GM21619 (cell line): Measurements from ENCODE around the gene PSMD2.
A peak's percentile ranks its signal among the peaks of the same experiment; 100 is the strongest.

Source experiments
- ATAC-seq: cut with Tn5 transposase; IDR thresholded peaks from one replicate; pipeline ENCODE4 v1.9.1; 2021; ENCODE audit not compliant: unreplicated experiment

The PSMD2 gene

DNA sequence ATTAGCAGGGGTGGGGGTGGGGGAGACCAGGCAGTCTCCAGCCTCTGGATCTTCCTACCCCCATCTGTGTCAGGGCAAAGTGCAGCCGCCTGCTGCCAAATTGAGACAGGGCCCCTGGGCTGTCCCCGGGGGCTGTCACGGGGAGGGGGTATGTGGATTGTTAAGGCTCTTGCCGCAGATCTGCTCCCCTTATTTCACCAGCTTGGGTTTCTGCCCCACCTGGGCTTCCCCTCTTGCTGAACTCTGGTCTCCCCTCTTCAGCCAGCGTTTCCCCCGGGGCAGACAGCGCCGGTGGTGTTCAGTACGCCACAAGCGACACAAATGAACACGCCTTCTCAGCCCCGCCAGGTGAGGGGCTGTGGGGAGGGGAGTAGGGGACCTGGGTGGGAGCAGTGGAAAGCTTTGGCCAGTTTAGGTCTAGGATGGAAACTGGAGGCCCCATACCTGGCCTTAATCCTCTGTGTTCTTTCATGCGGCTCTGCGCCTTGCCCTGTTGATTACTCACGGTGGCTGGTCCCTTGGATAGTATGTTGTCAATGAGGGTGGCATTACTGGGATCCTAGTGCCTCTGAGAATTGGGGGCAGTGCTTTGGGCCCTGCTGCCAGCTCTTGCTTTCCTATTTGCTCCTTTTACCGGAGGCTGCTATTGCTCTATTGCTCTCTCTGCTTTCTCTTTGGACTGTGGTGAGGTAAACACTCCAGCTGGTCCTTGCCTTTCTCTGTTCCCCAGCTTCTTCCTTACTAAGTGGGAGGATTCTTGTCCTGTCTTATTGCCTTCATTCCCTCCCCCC, 17.0 kb downstream of the PSMD2 start:
- no peak for ATAC-seq

DNA sequence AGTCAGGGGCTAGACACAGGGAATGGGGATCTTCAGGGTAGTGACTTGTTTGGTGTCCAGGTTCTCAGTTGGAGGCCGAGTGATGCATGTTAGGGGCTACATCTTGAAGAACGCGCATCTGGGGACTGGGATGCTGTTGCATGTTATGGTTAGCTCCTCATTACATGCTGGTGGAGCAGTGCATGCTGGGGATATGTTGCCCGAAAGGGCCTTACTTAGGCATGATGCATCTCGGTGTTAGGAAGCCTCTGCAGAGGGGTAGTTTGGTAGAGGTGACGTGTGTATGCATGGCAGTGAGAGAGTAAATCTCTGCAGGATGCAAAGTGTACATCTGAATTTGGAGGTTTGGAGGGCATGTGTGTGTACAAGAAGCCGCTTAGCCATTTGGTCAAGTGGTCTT, 17.8 kb downstream of the PSMD2 start:
- ATAC-seq = no peak

DNA sequence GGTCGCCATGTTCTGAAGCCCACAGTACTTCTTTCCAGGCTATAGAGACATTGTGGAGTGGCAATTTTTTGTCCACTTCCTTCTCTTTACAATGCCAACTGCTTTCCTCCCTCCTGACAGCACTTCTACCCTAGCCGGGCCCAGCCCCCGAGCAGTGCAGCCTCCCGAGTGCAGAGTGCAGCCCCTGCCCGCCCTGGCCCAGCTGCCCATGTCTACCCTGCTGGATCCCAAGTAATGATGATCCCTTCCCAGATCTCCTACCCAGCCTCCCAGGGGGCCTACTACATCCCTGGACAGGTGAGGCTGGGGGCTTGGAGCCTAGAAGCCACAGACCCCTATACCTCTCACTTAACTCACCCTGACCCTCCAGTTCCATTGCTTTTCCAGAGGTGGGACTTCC, 18.2 kb downstream of the PSMD2 start:
- ATAC-seq = no peak

DNA sequence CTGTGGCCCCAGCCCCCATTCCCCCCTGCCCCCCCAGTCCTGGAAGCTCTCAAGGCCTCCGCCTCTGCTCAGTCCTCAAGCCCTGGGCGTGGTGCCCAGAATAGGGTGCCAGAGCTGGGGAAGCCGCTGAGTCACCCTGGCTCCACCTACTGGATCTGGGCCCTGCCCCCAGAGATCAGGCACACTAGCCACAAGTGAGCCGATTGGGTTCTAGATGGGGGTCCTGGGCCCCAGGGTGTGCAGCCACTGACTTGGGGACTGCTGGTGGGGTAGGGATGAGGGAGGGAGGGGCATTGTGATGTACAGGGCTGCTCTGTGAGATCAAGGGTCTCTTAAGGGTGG, 21.0 kb downstream of the PSMD2 start:
- no peak for ATAC-seq

DNA sequence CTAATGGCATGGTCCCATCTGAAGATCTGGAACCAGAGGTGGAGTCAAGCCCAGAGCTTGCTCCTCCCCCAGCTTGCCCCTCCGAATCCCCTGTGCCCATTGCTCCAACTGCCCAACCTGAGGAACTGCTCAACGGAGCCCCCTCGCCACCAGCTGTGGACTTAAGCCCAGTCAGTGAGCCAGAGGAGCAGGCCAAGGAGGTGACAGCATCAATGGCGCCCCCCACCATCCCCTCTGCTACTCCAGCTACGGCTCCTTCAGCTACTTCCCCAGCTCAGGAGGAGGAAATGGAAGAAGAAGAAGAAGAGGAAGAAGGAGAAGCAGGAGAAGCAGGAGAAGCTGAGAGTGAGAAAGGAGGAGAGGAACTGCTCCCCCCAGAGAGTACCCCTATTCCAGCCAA, 22.6 kb downstream of the PSMD2 start:
- ATAC-seq = no peak

DNA sequence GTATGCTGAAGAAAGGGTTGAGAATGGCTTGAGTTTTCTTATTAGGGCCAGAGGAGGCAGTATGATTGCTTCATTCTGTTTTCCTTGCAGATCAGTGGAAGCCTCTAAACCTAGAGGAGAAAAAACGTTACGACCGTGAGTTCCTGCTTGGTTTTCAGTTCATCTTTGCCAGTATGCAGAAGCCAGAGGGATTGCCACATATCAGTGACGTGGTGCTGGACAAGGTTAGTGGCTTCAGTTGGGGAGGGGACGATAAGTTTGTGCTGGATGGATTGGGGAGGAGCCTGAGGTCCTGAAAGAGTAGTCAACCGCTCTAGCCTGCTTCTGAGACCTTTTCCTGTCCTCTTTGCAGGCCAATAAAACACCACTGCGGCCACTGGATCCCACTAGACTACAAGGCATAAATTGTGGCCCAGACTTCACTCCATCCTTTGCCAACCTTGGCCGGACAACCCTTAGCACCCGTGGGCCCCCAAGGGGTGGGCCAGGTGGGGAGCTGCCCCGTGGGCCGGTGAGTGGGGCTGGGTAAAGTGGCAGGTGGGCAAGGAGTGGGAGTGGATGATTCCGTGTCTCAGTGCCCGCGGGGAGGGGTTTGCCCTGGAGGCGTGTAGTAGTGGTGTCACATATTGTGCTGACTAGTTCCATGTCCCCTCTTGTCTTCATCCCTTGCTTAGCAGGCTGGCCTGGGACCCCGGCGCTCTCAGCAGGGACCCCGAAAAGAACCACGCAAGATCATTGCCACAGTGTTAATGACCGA, 23.9 kb downstream of the PSMD2 start:
- ATAC-seq = no peak

DNA sequence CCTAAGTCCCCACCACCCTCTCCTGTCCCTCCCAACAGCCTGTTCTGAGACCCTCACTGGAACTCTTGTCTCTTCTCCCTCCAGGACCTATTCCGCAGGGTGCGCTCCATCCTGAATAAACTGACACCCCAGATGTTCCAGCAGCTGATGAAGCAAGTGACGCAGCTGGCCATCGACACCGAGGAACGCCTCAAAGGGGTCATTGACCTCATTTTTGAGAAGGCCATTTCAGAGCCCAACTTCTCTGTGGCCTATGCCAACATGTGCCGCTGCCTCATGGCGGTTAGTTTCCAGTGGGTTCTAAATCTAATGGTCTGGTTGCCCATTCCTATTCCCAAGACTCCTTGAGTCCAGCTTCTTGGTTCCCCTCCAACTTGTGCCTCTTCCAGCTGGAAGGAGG, 24.7 kb downstream of the PSMD2 start:
- no peak for ATAC-seq

DNA sequence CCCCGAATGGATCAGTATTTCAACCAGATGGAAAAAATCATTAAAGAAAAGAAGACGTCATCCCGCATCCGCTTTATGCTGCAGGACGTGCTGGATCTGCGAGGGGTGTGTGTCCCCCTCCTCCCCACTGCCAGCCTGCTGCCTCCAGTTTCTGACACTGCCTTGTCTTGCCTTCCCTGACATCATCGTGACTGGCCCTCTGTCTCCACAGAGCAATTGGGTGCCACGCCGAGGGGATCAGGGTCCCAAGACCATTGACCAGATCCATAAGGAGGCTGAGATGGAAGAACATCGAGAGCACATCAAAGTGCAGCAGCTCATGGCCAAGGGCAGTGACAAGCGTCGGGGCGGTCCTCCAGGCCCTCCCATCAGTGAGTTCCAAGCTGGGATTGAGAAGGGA, 26.2 kb downstream of the PSMD2 start:
- ATAC-seq = no peak

DNA sequence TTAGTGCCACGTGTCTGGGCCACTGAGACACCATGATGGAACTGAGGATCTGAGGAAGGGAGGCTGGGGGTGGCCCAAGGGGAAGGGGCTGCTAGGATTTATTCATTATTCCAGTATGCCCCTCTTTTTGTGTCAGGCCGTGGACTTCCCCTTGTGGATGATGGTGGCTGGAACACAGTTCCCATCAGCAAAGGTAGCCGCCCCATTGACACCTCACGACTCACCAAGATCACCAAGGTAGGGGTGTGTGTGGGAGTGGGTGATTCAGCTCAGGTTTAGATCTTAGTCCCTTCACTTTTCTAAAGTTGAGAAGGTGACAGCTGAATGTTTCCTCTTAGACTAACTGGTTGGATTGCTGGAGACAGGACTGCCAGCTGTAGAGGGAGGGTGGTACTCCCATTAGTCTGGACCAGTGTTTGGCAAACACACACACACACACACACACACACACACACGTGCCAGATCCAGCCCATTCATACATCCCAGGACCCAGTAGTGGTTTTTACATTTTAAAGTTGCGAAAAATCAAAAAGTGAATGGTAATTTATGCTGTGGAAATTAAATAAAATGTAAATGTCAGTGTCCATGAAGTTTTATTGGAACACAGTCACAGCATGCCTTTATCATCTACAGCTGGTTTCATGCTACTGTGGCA, 26.8 kb downstream of the PSMD2 start:
- ATAC-seq = no peak

DNA sequence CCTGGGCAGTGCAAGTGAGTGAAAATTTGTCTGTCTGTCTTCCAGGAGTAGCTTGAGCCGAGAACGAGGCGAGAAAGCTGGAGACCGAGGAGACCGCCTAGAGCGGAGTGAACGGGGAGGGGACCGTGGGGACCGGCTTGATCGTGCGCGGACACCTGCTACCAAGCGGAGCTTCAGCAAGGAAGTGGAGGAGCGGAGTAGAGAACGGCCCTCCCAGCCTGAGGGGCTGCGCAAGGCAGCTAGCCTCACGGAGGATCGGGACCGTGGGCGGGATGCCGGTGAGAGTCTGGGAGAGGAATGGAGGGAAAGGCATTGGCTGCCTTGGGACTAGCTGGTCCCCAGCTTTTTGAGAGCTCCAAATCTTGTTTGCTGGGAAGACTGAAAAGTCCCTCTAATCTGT, 28.1 kb downstream of the PSMD2 start:
- ATAC-seq = no peak

DNA sequence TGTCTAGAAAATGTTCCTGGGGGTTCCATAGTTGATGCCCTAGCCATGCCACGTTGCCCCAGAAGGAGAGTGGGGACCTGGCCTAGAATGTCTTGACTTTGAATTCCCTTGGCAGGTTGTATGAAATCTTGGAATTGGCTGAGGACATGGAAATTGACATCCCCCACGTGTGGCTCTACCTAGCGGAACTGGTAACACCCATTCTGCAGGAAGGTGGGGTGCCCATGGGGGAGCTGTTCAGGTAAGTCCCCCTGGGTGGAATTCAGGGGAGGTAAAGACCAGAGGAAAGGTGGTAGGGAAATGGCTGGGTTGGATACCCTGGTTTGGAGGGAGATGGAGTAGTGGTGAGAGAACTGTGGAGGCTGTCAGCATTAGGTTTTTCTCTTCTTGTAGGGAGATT, 29.5 kb downstream of the PSMD2 start:
- no peak for ATAC-seq

DNA sequence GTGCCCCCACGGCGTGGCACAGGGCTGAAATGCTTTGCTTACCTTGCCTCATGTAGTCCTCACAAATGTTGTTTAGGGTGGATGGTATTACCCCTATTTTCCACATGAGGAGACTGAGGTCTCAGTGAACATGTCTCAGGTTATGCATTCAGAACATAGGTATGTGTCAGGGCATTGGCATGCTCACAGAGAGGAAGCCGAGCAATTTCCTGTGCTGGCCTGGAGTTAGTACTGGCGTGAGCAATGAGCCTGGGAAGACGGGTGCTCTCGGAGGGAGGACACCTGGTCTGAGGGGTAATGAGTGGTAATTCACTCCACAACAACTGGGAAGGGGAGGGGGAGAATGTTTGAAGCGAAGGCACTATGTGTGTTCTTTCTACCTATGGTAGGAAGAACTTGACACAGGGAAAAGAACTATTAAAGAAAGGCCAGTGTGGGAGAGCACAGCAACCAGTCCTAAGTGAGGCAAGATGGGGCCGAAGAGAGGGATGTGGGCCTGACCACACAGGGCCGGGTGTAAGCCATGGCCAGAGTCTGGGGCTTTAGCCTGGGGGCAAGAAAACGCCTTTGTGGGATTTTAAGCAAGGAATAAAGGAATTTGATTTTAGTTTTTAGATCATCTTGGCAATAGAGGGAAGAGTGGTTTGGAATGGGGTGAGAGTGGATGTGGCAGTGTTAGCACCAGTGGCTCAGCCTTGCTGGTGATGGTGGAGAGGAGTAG, 33.5 kb downstream of the PSMD2 start:
- no peak for ATAC-seq

DNA sequence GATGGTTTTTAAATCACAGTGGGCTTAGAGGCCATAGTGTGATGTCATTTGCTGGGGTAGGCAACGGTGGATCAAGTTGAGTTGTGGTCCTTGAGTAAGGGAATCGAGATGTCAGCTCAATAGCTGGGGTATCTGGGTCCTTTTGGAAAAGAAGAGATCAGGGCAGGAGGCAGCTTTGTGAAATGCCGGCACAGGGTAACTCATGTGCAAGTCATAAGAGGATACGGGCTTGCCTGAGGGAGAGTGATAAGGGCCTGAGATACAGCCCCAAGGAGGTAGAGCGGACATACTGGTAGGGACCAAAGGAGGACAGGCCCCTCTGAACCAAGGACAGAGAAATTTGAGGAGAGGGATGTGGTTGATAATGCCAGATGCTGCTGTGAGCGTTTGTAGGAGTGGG, 34.1 kb downstream of the PSMD2 start:
- ATAC-seq = no peak

DNA sequence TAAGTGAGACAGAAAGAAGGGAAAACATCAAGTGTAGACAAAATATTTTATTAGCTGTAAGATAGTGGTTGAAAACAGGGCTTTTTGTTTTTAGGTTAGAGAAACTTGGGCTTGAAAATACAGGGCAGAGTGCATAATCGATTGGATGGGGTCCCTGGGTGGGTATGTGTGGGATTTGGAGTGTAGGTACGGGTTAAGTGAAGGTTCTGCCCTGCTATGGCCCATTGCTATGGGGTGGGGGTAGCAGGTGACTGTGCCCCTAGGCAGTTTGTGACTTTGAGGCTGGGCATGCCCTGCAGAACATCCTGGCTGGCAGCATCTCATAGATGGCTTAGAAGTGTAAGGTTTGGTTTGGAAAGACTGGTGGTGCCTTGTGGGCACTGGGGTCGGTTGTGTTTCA, 34.7 kb downstream of the PSMD2 start:
- ATAC-seq = no peak

DNA sequence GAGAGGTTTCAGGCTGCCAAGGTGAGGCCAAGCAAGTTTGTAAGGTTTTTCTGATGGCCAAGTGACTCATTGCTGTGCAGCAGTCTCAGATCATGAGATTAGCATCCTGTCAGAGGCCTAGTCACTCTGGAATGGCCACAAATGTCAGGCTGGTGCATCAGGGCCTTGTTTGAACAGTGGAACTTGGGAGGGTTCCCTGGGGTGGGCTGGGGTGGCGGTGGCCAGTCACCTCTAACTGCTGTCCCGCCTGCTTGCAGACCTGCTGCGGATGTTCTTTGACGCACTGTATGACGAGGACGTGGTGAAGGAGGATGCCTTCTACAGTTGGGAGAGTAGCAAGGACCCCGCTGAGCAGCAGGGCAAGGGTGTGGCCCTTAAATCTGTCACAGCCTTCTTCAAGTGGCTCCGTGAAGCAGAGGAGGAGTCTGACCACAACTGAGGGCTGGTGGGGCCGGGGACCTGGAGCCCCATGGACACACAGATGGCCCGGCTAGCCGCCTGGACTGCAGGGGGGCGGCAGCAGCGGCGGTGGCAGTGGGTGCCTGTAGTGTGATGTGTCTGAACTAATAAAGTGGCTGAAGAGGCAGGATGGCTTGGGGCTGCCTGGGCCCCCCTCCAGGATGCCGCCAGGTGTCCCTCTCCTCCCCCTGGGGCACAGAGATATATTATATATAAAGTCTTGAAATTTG, 35.6 kb downstream of the PSMD2 start:
- no peak for ATAC-seq

DNA sequence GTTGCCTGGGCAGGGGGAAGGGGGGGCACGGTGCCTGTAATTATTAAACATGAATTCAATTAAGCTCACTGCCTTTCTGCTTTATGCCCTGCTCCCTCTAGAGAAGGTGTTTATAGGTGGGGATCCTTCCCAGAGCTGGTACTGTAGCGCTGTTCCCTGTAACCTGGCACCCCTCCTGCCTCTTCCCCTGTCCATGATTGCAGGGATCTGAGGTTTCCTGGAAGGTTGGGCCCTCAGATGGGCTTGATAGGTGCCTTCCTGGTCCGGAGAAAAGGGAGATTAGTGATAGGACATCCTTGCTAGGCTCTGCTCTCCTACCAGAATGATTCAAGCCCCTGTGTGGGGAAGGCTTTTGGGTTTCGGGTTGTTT, 36.2 kb downstream of the PSMD2 start:
- ATAC-seq = no peak

DNA sequence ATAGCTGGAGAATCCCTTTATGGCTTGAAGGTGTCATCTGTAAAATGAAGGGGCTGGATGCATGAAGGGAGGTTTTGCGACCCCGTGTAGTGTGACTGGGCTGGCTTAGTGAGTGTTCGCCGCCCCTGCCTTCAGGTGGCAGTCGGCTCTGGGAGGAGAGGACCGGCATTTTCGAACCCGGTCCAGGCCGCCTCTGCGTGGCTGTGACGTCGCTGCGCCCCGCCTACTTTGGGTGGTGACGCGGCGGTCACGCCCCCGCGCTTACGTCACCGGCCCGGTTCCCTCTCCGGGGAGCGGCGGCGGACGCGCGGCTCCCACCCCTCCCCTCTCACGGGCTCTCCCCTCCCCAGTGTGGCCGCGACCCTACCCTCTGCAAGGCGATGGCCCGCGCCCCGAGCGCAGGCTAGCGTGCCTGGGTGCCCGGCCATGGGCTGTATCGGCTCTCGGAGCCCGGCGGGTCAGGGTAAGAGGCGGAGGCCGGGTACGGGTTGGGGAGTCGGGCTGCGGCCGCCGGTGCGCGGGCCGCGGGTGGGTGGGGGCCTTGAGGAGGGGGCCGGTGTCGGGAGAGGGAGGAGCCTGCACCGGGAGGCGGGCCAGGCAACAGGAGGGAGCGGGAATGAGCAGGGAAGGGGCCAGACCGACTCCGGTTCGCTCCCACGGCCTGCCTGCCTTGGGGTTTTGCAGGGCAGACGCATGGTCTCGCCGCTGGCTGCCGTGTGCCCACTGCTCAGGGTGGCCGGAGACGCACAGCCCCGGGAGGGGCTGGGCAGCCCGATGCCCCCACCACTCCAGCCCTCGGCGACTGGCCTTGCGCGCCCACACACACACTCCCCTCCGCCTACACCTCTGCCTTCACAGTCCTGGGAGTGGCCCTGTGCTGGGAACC, 36.9 kb downstream of the PSMD2 start:
- ATAC-seq = peak; percentile 78

DNA sequence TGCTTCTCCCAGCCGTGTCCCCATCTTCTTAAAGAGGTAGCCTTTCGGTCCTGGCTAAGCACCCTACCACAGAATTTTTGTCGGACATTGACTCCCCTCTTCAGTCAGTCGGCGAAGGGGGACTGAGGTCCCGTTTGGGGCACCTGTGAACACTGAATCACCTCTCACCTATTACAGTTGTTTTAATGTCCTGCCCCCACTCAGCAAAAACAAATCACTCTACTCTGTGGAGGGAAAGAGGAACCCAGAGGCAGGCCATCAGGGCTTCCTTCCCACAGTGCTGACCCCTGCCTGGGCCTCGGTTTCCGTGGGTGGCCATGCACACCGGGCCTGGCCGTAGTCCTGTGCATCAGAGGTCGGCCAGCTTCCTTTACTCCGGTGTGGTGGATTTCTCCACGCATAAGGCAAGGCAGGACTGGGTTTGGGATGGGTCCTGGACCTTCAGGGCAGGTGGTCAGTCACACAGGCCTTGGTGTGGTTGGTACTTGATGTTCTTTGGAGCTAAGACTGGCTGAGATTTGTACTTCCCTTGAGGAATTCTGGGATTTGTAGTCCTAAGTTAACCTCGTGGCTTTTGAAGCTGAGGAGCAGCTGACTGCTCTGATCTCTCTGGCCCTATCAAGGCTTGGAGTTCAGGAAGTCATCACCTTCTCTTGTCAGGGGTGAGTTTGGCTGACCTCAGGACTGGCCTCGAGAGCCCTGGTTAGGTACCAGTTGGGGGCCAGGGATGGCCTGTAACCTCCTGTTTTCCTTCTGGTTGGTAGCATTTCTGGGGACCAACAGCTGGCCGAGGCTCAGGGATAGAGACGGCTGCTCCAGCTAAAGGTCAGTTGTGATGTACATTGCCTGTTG, 37.7 kb downstream of the PSMD2 start:
- no peak for ATAC-seq

DNA sequence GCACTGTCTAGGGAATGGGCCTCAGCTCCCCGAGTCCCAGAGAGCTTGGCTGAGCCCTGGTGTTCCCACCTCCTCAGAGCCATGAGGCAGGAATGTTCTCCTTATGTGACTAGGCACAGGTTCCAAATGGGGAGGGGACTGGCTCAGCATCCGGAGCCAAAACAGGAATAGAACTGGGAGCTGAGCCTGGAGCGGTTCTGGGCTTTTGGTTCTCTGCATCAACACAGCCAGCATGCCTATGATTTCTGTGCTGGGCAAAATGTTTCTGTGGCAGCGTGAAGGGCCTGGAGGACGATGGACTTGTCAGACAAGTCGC, 38.3 kb downstream of the PSMD2 start, which contains the start of gene FAM131A:
Gene FAM131A, plus strand, starts transcription at position 202 of the 316 bp plus-strand sequence. Its CDS starts 31 bp downstream, at position 233.
- ATAC-seq = no peak
